Fibroblast of pulmonary artery (primary cell): ENCODE results near the gene ST3GAL5.

Experiments used
- DNase-seq: peaks from one replicate; pipeline ENCODE4 v3.0.0-alpha.2; 2010; ENCODE audit warnings: low read depth
- H3K4me3 ChIP-seq: replicated peaks from 2 replicates; pipeline ENCODE4 v1.5.1; 2011; ENCODE audit warnings: low read depth, mild to moderate bottlenecking, control low read depth, low read length, moderate library complexity
- CTCF ChIP-seq: IDR thresholded peaks from 2 replicates; pipeline ENCODE4 v1.5.1; 2011; ENCODE audit warnings: mild to moderate bottlenecking, control low read depth, low read length, inconsistent platforms; ENCODE audit errors: missing control alignments

The ST3GAL5 gene

GRCh38 chr2:85788603-85789002 is 100.2 kb downstream of the ST3GAL5 start:
- no peak for DNase-seq
- no peak overlapping the region for H3K4me3 ChIP-seq
- TF ChIP-seq CTCF = no peak

GRCh38 chr2:85787981-85788340 is 100.8 kb downstream of the ST3GAL5 start:
- H3K4me3 ChIP-seq = no peak overlapping the region
- TF ChIP-seq CTCF = no peak
- no peak for DNase-seq

- no peak for TF ChIP-seq CTCF
- DNase-seq = no peak
- no peak overlapping the region for H3K4me3 ChIP-seq
Measured at GRCh38 chr2:85787282-85787980, 101.4 kb downstream of the ST3GAL5 start.
